Measurements from ENCODE around the gene PEX26.
"Not testable (repeated sequence)": the region's sequence is repeated elsewhere in the genome, so short reads cannot be mapped to it uniquely, and the experiment has no call there.

Gene PEX26

GRCh38 chr22:18077639-18078328, at the start of gene PEX26:
PEX26 (plus strand) TSS chr22:18077990; CDS start chr22:18078377, 387 bp downstream.
- DNase-seq (ENCODE audit: low read depth, low spot score) = peak; percentile 94

GRCh38 chr22:18028817-18029527, 48.8 kb upstream of the PEX26 start:
- no peak for DNase-seq (ENCODE audit: low read depth, low spot score)

GRCh38 chr22:18029686-18030267, 48.0 kb upstream of the PEX26 start:
- no peak for DNase-seq (ENCODE audit: low read depth, low spot score)

GRCh38 chr22:18031695-18032454, 45.9 kb upstream of the PEX26 start:
- no peak for DNase-seq (ENCODE audit: low read depth, low spot score)

GRCh38 chr22:18032455-18033101, 45.2 kb upstream of the PEX26 start:
- no peak for DNase-seq (ENCODE audit: low read depth, low spot score)

GRCh38 chr22:18033204-18033998, 44.4 kb upstream of the PEX26 start:
- DNase-seq (ENCODE audit: low read depth, low spot score) = no peak

- DNase-seq (ENCODE audit: low read depth, low spot score) = no peak
These were observed 43.7 kb upstream of the PEX26 start for GRCh38 chr22:18034076-18034475.

GRCh38 chr22:18035751-18036150, 42.0 kb upstream of the PEX26 start:
- DNase-seq (ENCODE audit: low read depth, low spot score) = no peak

- DNase-seq (ENCODE audit: low read depth, low spot score) = not testable (repeated sequence)
These were observed 36.9 kb upstream of the PEX26 start for GRCh38 chr22:18040898-18041297.

- DNase-seq (ENCODE audit: low read depth, low spot score) = no peak
These were observed 35.1 kb upstream of the PEX26 start for GRCh38 chr22:18042685-18043084.

- DNase-seq (ENCODE audit: low read depth, low spot score) = no peak
These were observed 33.1 kb upstream of the PEX26 start for GRCh38 chr22:18044548-18045271.

GRCh38 chr22:18045794-18046193, 32.0 kb upstream of the PEX26 start:
- DNase-seq (ENCODE audit: low read depth, low spot score) = no peak

- DNase-seq (ENCODE audit: low read depth, low spot score) = no peak
These were observed 29.7 kb upstream of the PEX26 start for GRCh38 chr22:18048041-18048440.

- no peak for DNase-seq (ENCODE audit: low read depth, low spot score)
These were observed 29.3 kb upstream of the PEX26 start for GRCh38 chr22:18048441-18048898.

GRCh38 chr22:18050065-18050464, 27.7 kb upstream of the PEX26 start:
- DNase-seq (ENCODE audit: low read depth, low spot score) = no peak

GRCh38 chr22:18051113-18051512, 26.7 kb upstream of the PEX26 start:
- DNase-seq (ENCODE audit: low read depth, low spot score) = not testable (repeated sequence)

- DNase-seq (ENCODE audit: low read depth, low spot score) = not testable (repeated sequence)
These were observed 24.4 kb upstream of the PEX26 start for GRCh38 chr22:18053216-18053946.

- no peak for DNase-seq (ENCODE audit: low read depth, low spot score)
These were observed 22.1 kb upstream of the PEX26 start for GRCh38 chr22:18055619-18056160.

- DNase-seq (ENCODE audit: low read depth, low spot score) = no peak
These were observed 21.6 kb upstream of the PEX26 start for GRCh38 chr22:18056161-18056666.
